H1 (cell line): ENCODE data around the gene FBLN5. TPM values are rescaled to one million over a fixed set of nuclear protein-coding genes. Genes with fewer than 3 reads are reported as not detected.

Experiments used
- CTCF ChIA-PET: fragments of 300-600 bp; sonication (Branson Sonifier 250); formaldehyde crosslinking; loops from one replicate; lab custom pipeline; 2021; ENCODE audit not compliant: partially characterized antibody; lab: Charles Lee
- POLR2A ChIA-PET: fragments of 300-600 bp; sonication (Branson Sonifier 250); formaldehyde crosslinking; loops from one replicate; lab custom pipeline; 2021; ENCODE audit warnings: inconsistent platforms; ENCODE audit not compliant: partially characterized antibody; lab: Charles Lee
- DNase-seq, 2 experiments: peaks; one replicate each; pipeline versions ENCODE4 v3.0.0 to v3.0.0-alpha.2; 2010 to 2022; ENCODE audit warnings: low spot score in 2 of 2, low read depth in 1 of 2, mixed read lengths in 1 of 2
- FAIRE-seq: peaks from 2 replicates; lab custom pipeline; 2011; peaks lifted over from hg19 to GRCh38; lab: Jason Lieb, UNC
- H2AFZ ChIP-seq: 2 replicates; pipeline ENCODE4 v1.8.1; 2012; ENCODE audit warnings: low read length, inconsistent platforms
- H2AK5ac ChIP-seq: 2 replicates; pipeline ENCODE4 v1.6.1; 2013; ENCODE audit warnings: low read depth, low read length
- H2BK120ac ChIP-seq: replicated peaks from 2 replicates; pipeline ENCODE3; 2013; ENCODE audit warnings: low read depth, low read length, inconsistent platforms
- H2BK12ac ChIP-seq: 2 replicates; pipeline ENCODE4 v1.6.1; 2013; ENCODE audit warnings: low read depth, low read length
- H2BK15ac ChIP-seq: 2 replicates; pipeline ENCODE4 v1.6.1; 2013; ENCODE audit warnings: low read length
- H2BK20ac ChIP-seq: 2 replicates; pipeline ENCODE4 v1.6.1; 2013; ENCODE audit warnings: low read length
- H2BK5ac ChIP-seq: 2 replicates; pipeline ENCODE4 v1.6.1; 2013; ENCODE audit warnings: low read depth, low read length
- H3K14ac ChIP-seq: 2 replicates; pipeline ENCODE4 v1.6.1; 2013; ENCODE audit warnings: inconsistent platforms; ENCODE audit not compliant: insufficient read length
- H3K18ac ChIP-seq: 2 replicates; pipeline ENCODE4 v1.6.1; 2013; ENCODE audit warnings: low read length; ENCODE audit errors: extremely low read depth
- H3K23ac ChIP-seq: 2 replicates; pipeline ENCODE4 v1.6.1; 2013; ENCODE audit warnings: inconsistent platforms; ENCODE audit not compliant: insufficient read length
- H3K23me2 ChIP-seq: 2 replicates; pipeline ENCODE4 v1.6.1; 2013; ENCODE audit warnings: low read depth, low read length
- H3K27ac ChIP-seq: 2 replicates; pipeline ENCODE4 v1.6.1; 2011; ENCODE audit warnings: low read depth, low read length, inconsistent platforms
- H3K27me3 ChIP-seq, 4 experiments: replicated peaks in 1 of 4; 1 replicate in 1 of 4; 2 replicates in 3 of 4; pipeline versions ENCODE4 v1.6.1 to v1.8.1; 2011 to 2013; ENCODE audit warnings: low read length in 3 of 4, mild to moderate bottlenecking in 3 of 4, inconsistent platforms in 2 of 4, mixed read lengths in 2 of 4, moderate library complexity in 1 of 4; ENCODE audit not compliant: control insufficient read depth in 3 of 4, insufficient read depth in 3 of 4; ENCODE audit errors: extremely low read depth in 1 of 4
- H3K36me3 ChIP-seq, 4 experiments: 2 replicates each; pipeline versions ENCODE4 v1.6.1 to v1.8.1; 2011 to 2013; ENCODE audit warnings: mild to moderate bottlenecking in 4 of 4, low read length in 3 of 4, moderate library complexity in 2 of 4, control low read depth in 1 of 4, inconsistent platforms in 1 of 4; ENCODE audit not compliant: insufficient read depth in 4 of 4, control insufficient read depth in 2 of 4
- H3K4ac ChIP-seq: replicated peaks from 2 replicates; pipeline ENCODE3; 2013; ENCODE audit warnings: low read length, low read depth, mixed read lengths, inconsistent platforms; ENCODE audit not compliant: insufficient read length
- H3K4me1 ChIP-seq, 4 experiments: replicated peaks in 1 of 4; 1 replicate in 1 of 4; 2 replicates in 3 of 4; pipeline versions ENCODE4 v1.6.1 to v1.8.1; 2011 to 2013; ENCODE audit warnings: low read length in 3 of 4, inconsistent platforms in 2 of 4, mixed read lengths in 1 of 4; ENCODE audit not compliant: insufficient read depth in 4 of 4, control insufficient read depth in 3 of 4
- H3K4me2 ChIP-seq, 2 experiments: 2 replicates each; pipeline versions ENCODE4 v1.6.1 to v1.8.1; 2011 to 2013; ENCODE audit warnings: low read depth in 2 of 2, low read length in 2 of 2, control low read depth in 1 of 2, inconsistent platforms in 1 of 2, mild to moderate bottlenecking in 1 of 2; ENCODE audit not compliant: insufficient read depth in 1 of 2
- H3K4me3 ChIP-seq, 4 experiments: fragments of 200-600, 300-600 bp in 1 of 4; sonication (generic), shearing (Covaris generic), sonication (Bioruptor Twin) in 1 of 4; 2 replicates each; pipeline versions ENCODE4 v1.5.1 to v1.8.1; 2011 to 2016; ENCODE audit warnings: low read length in 4 of 4, low read depth in 3 of 4, control low read depth in 2 of 4, inconsistent platforms in 2 of 4, mild to moderate bottlenecking in 2 of 4, mixed read lengths in 1 of 4, moderate library complexity in 1 of 4; ENCODE audit not compliant: insufficient read depth in 2 of 4; ENCODE audit errors: extremely low read depth in 1 of 4
- H3K56ac ChIP-seq: replicated peaks from 2 replicates; pipeline ENCODE3; 2013; ENCODE audit warnings: low read depth, mild to moderate bottlenecking, mixed read lengths, low read length, inconsistent platforms; ENCODE audit not compliant: insufficient read length
- H3K79me1 ChIP-seq: 2 replicates; pipeline ENCODE4 v1.6.1; 2013; ENCODE audit warnings: low read depth, low read length, control low read depth
- H3K79me2 ChIP-seq, 2 experiments: 2 replicates each; pipeline versions ENCODE4 v1.6.1 to v1.8.1; 2012 to 2013; ENCODE audit warnings: low read length in 2 of 2, mild to moderate bottlenecking in 2 of 2, inconsistent platforms in 1 of 2; ENCODE audit not compliant: insufficient read depth in 2 of 2, control insufficient read depth in 1 of 2
- H3K9ac ChIP-seq, 4 experiments: replicated peaks in 1 of 4; 1 replicate in 1 of 4; 2 replicates in 3 of 4; pipeline versions ENCODE4 v1.6.1 to v1.8.1; 2011 to 2013; ENCODE audit warnings: low read depth in 3 of 4, low read length in 3 of 4, control low read depth in 2 of 4, mild to moderate bottlenecking in 2 of 4, moderate library complexity in 2 of 4, inconsistent platforms in 1 of 4; ENCODE audit errors: extremely low read depth in 1 of 4
- H3K9me3 ChIP-seq, 2 experiments: 2 replicates each; pipeline versions ENCODE4 v1.6.1 to v1.8.1; 2012 to 2013; ENCODE audit warnings: mild to moderate bottlenecking in 2 of 2, moderate library complexity in 2 of 2, control low read depth in 1 of 2, inconsistent platforms in 1 of 2, low read depth in 1 of 2, low read length in 1 of 2, mixed read lengths in 1 of 2; ENCODE audit not compliant: insufficient read depth in 2 of 2
- H4K20me1 ChIP-seq, 2 experiments: replicated peaks in 1 of 2; 2 replicates each; pipeline versions ENCODE3 to v1.8.1; 2011 to 2013; ENCODE audit warnings: inconsistent platforms in 2 of 2, low read length in 2 of 2, mild to moderate bottlenecking in 1 of 2; ENCODE audit not compliant: insufficient read depth in 2 of 2, control insufficient read depth in 1 of 2
- H4K5ac ChIP-seq: 2 replicates; pipeline ENCODE4 v1.6.1; 2013; ENCODE audit warnings: low read length, low read depth, mixed read lengths, inconsistent platforms; ENCODE audit not compliant: insufficient read length
- H4K8ac ChIP-seq: 2 replicates; pipeline ENCODE4 v1.8.0; 2013; ENCODE audit warnings: mild to moderate bottlenecking, moderate library complexity, low read length, inconsistent platforms; ENCODE audit not compliant: insufficient read depth; ENCODE audit errors: extremely low read depth
- H4K91ac ChIP-seq: replicated peaks from 2 replicates; pipeline ENCODE3; 2013; ENCODE audit warnings: low read length, mixed read lengths, inconsistent platforms; ENCODE audit not compliant: insufficient read length
- MAX ChIP-seq: IDR thresholded peaks from 2 replicates; pipeline ENCODE4 v1.6.1; 2012; ENCODE audit warnings: inconsistent platforms
- RXRA ChIP-seq: IDR thresholded peaks from 2 replicates; pipeline ENCODE4 v1.6.1; 2011; ENCODE audit warnings: low read depth, mild to moderate bottlenecking, low read length, moderate library complexity; ENCODE audit not compliant: insufficient read depth
- TCF12 ChIP-seq: IDR thresholded peaks from 2 replicates; pipeline ENCODE4 v1.6.1; 2011; ENCODE audit warnings: low read depth, mild to moderate bottlenecking, low read length
- WGBS, 2 experiments: shearing (Covaris generic) in 1 of 2; methylation state at CpG; one replicate each; pipeline versions ENCODE4 v1.1.6 to v1.1.7; 2013 to 2015; ENCODE audit warnings: low lambda C conversion rate in 2 of 2, mixed read lengths in 2 of 2, inconsistent platforms in 1 of 2, low coverage in 1 of 2, missing lambda C conversion rate in 1 of 2; ENCODE audit not compliant: insufficient replicate concordance in 2 of 2, insufficient coverage in 1 of 2, insufficient read length in 1 of 2; ENCODE audit errors: extremely low coverage in 1 of 2, missing lambda C conversion rate in 1 of 2; 5-methylcytosine and 5-hydroxymethylcytosine counted together
- polyA plus RNA-seq, 7 experiments: library from polyadenylated mRNA; depleted of rRNA in 3 of 7; stranded (reverse) in 5 of 7; unstranded in 2 of 7; fragments of >200 nt in 5 of 7; fragments of 200-250 nt in 2 of 7; gene quantifications; 1 replicate in 5 of 7; 2 replicates in 1 of 7; 4 replicates in 1 of 7; pipeline versions ENCODE4 v1.2.1 to v1.2.3, GENCODE V29; 2011 to 2013; ENCODE audit warnings: missing spikeins in 2 of 7, mixed read lengths in 2 of 7
- total RNA-seq: library from RNA; stranded (reverse); fragmentation: NEBNext Ultra II Directional; extraction: Animal tissue kit (Norgen Biotek cat#: 25700); gene quantifications from 2 replicates; pipeline ENCODE4 v1.2.1, GENCODE V29; 2021

The FBLN5 gene
- total and polyA plus RNA-seq, 2 of the 8 experiments (the other 6 are each of a cell fraction or from before 2014, with no cell fraction given) = 0.88 to 3.5 TPM

GRCh38 chr14:91862417-91862816 lies 85.1 kb downstream of the FBLN5 start:
- ChIA-PET POLR2A (no interaction called here), CTCF (interaction anchor here (1.1 to 2.0 kb wide), 2 partner anchors 14 to 84 kb away, joined by 3 to 5 read pairs; no protein-coding TSS in a partner anchor)

More at GRCh38 chr14:91862417-91862816, 85.1 kb downstream of the FBLN5 start:
- H2BK5ac ChIP-seq = no peak overlapping the region
- no peak overlapping the region for H3K23ac ChIP-seq
- no peak overlapping the region for H2BK20ac ChIP-seq
- FAIRE-seq = no peak
- H4K20me1 ChIP-seq = no peaks in the 10 kb centered on the region
- H3K4me1 ChIP-seq = peaks cover 1 to 6% (median 4%) of the 10 kb centered on the region in 4 experiments; a peak in 5 of 7 replicates
- peak; percentile 41; the same call in 1 of the 2 replicates for TF ChIP-seq MAX
- TF ChIP-seq RXRA = no peak
- TF ChIP-seq TCF12 = no peak
- TF ChIP-seq, all 59 proteins: peak for 1
- no peak overlapping the region for H3K4me2 ChIP-seq
- no peak overlapping the region for H3K9ac ChIP-seq
- no peak overlapping the region for H4K5ac ChIP-seq
- no peak for DNase-seq
- H3K27me3 ChIP-seq = no peaks in the 10 kb centered on the region
- no peak overlapping the region for H3K14ac ChIP-seq
- no peak overlapping the region for H3K18ac ChIP-seq
- H3K9me3 ChIP-seq = no peaks in the 10 kb centered on the region
- H2BK120ac ChIP-seq = no peak overlapping the region
- H2AK5ac ChIP-seq = no peak overlapping the region
- no peaks in the 10 kb centered on the region for H3K23me2 ChIP-seq
- no peak overlapping the region for H2BK12ac ChIP-seq
- H2AFZ ChIP-seq = peak overlapping the region; percentile 72; the same call in 1 of the 2 replicates
- H3K79me1 ChIP-seq = no peaks in the 10 kb centered on the region
- H3K56ac ChIP-seq = no peak overlapping the region
- no peak overlapping the region; the same call in 1 of the 2 replicates for H4K8ac ChIP-seq
- no peak overlapping the region for H3K4me3 ChIP-seq
- H3K79me2 ChIP-seq = no peaks in the 10 kb centered on the region
- H2BK15ac ChIP-seq = no peak overlapping the region
- WGBS, 2 experiments = 89% methylated on average over 4 of the region's 4 CpGs; no CpG with 5 or more reads in 1 of the 2 experiments
- no peak overlapping the region for H3K4ac ChIP-seq
- no peak overlapping the region for H3K27ac ChIP-seq
- no peaks in the 10 kb centered on the region for H3K36me3 ChIP-seq
- no peak overlapping the region for H4K91ac ChIP-seq
